GM19099 (cell line): Measurements from ENCODE around the gene PLA2G4D.

Source experiments
- POLR2A ChIP-seq: IDR thresholded peaks from 3 replicates; pipeline ENCODE4 v1.6.1; 2011; ENCODE audit warnings: low read depth; ENCODE audit not compliant: insufficient read length; ENCODE audit errors: extremely low read depth

PLA2G4D gene

DNA sequence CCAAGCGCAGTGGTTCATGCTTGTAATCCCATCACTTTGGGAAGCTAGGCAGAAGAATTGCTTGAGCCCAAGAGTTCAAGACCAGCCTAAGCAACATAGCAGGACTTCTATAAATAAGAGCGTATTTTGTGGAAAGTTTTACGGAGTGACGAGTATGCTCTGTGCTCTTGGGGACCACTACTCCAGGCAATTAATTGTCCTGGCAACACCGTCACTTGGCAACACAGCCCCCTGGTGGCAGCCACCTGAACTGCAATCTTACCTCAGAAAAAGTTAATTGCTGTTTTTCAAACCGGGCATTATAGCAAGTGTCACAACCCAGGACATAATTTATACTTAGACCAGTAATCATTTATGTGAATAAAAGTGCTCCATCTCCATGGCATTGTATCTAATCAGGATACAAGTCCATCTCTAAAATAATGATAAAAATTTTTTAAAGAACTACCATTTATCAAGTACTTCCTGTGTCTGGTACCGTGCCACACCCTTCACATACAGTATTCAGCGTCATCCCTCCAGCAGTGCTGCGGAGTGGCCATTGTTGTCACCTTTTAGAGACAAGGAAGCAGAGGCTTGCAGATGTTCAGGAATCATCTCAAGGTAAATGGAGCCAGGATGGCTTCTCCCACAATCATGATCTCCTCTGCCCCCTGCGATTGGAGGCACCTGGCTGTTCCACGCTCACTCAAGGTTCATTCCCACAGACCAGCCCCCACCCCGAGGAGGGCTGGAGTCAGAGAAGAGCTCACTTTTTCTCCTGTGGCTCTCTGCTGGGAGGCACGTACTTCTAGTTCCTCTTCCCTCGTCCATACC, 34.5 kb downstream of the PLA2G4D start:
- no peak for TF ChIP-seq POLR2A

DNA sequence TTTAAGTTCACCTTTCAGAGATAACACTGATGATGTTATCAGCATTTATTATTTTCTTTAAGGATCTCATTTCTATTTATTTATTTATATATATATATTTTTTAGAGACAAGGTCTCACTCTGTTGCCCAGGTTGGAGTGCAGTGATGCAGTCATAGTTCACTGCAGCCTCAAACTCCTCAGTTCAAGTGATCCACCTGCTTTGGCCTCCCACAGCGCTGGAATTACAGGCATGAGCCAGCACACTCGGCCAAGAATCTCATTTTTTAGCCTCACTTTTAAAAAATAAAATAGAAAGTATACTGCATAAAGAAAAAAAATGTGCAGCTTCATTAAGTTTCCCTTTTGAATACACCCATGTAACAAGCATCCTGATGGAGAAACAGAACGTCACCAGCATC, 35.6 kb downstream of the PLA2G4D start:
- TF ChIP-seq POLR2A, result no peak

DNA sequence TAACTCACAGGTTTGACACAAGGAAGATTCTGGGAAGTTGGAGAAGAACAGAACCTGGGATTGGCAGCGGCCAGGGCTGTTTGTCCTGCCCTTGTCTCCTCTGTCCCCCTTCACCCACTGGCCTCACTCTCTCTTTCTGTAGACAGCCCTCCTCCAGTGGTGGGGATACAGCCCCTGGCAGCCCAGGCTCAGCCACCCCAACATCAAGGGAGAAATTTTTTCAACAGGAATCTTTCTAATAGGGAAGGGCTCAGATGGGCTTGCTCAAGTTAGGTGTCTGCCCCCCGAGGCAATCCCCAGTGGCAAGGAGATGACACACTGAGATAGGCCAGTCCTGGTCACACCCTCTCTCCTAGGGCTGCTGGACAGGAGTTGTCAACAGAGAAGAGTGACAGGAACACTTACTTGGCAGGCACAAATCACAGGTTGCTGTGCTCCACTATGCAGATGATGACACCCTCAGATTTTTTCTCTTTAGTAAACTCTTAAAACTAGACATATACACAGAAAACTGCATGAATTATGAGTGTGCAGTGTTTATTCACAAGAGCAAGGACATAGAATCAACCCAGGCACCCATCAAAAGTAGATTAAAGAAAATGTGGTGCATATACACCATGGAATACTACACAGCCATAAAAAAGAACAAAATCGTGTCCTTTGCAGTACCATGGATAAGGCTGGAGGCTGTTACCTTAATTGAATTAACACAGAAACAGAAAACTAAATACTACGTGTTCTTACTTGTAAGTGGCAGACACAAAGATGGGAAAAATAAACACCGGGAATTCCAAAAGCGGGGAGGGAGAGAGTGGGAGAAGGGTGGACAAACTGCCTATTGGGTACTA, 36.3 kb downstream of the PLA2G4D start:
- TF ChIP-seq POLR2A, result no peak

DNA sequence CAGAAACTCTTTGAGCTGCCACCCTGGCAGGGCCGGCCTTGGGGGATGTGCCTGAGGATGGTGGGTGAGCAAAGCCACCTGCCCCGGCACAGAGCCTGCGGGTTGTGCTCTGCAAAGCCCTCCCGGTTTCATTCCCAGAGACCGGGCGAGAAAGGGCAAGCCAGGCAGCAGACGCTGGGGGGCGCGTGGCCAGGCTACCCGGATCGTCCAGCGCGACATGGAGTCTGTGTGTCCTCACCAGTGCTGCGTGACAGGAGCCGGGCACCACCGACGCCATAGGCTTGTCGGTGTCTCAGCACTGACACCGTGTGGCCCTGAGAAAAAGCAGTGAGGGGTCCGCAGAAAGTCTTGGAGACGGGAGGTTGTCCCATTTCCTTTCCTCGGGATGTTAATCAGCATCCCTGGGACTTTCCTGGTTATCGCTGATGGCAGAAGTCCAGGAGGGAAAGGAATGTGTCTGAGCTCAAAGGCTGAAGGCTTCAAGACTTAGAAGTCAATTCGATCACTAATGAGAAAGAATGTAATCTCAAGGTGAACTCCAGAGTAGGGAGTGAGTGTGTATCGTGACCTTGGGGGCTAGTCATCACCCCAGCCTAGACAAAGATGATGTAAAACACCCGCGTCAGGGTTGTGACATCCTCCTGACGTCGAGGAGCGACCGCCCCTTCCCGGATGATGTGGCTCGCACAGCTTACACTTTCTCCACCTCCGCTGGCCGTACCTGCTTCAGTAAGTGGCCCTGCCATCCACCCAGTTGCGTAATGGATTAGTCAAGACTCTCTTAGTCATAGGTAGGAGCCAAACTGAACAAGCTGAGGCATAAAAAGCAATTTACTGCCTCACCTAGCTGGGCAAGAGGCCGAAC, 37.2 kb downstream of the PLA2G4D start:
- TF ChIP-seq POLR2A, result no peak

DNA sequence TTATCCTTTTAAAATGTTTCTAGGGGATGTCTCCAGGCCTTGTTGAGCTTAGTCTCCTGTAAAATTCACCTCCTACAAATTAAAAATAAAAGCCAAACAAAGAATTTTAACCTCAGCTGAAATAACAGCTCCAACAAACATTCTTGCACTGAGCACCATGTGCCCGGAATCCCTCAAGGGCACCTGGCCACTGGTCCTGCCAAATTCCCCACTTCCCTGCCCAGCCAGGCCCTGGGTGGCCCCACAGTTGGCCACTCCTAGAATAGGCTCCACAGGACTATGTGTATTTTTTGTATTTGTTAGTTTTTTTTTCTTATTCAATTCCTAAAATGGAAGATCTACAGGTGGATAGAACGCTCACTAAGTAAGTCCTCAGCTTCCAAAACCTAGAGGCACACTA, 40.4 kb downstream of the PLA2G4D start:
- TF ChIP-seq POLR2A, result no peak

DNA sequence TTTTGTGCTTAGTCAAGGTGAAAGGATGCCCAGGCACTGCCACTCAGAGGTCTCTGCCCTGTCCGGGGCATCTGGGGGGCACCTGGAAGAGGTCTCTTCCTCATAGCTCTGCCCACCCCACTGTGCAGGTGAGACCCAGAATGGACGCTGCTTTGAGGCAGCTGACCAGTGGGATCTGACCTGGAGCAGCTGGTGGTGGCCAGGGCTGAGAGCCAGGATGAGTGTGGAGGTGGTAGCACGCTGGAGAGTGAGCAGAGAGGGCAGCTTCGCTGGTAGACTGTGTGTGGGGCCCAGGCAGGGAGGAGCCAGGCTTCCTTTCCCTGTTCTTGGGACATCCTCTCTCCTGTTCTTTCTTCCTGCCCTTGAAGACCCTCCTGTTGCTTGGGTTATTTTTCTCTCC, 41.4 kb downstream of the PLA2G4D start:
- TF ChIP-seq POLR2A, result no peak

DNA sequence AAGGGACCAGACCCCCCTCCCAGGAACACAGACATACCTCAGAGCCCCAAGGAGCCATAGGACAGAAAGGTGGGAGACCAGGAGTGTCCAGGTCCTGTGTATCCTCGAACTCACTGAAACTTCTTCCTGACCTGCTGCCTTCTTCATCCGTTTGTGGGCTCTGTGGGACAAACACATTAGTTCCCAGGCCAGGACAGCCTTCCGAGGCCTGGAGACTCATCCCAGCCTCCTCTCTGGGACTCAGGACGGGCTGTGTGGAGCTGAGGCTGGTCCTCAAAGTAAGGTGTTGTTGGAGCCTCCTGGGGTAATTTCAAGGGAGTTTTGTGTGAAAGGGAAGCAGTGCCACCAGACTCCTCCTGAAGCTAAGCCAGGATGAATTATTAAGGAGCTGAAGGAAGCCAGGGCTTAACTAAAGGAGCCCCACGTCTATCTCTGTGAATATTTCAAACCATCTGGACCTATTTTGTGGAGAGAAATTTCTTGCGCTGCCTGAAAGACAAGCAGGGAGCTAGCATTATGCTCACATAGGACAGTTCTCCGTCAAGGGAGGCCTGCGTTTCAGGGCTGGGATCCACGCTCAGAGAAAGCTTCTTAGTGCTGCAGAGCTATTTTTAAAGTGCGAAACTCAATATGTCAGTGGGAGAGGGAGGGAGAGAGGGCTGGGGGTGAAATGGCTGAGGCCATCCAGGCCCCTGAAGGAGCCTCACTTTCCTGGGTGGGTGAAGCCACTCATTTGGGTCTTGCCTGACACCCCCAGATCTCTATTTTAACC, 43.7 kb downstream of the PLA2G4D start:
- no peak for TF ChIP-seq POLR2A

DNA sequence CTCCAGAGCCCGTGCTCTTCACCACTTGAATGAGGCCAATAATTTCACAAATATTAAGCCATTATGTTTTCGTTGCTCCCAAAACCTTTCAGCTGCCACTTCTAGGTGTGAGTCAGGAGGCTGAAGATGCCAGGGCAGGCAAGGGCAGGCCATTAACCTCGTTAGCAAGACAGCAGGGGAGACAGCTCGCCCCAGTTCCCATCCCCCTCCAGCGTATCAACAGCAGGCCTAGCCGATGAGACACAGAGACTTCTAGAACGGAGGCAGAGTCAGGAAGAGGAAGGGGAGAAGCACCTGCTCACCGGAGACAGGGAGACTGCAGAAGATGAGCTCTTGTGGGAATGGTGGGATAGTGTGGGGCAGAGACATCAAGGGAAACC, 45.6 kb downstream of the PLA2G4D start:
- no peak for TF ChIP-seq POLR2A

DNA sequence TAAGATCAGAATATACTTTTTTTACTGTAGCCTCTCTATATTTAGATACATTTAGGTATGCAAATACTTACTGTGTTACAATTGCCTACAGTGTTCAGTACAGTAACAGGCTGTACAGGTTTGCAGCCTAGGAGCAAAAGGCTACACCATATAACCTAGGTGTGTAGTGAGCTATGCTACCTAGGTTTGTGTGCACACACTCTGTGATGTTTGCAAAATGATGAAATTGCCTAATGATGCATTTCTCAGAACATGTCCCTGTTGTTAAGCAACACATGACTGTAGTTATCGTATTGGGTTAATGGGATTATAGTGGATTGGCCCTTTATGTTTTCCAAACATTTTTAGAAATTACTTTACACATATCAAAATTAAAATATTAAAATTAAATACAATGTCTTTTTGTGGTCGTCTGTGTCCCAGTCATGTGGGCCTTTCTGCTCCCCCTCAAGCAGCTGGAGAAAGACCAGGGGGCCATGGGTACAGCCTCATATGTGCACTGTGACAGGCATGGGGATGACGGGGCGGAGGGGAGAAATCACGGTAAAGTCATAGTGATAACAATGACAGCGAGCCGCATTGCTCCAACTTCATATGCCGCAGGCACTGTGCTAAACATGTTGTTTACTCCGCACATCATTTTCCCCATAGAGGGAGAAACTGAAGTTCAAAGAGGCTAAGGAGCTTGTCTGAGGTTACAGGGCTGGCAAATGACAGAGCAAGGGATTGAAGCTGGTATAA, 46.1 kb downstream of the PLA2G4D start:
- no peak for TF ChIP-seq POLR2A

DNA sequence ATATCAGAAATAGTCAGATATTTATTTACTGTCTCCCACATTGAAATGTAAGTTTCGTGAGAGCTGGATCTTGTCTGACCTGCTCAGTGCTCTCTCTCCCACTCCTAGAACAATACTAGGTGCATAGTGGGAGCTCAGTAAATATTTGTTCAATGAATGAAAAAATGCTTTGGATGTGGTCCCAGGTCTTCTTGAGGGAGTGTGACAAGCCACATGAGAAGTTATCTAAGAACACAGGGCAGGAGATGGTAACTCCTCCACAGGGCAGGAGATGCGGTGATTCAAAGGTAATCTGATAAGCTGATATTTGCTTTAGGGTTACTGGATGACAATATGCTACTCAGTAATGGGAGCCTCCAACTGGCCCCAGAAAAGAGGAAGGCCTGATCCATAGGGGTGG, 47.8 kb downstream of the PLA2G4D start:
- TF ChIP-seq POLR2A, result no peak

DNA sequence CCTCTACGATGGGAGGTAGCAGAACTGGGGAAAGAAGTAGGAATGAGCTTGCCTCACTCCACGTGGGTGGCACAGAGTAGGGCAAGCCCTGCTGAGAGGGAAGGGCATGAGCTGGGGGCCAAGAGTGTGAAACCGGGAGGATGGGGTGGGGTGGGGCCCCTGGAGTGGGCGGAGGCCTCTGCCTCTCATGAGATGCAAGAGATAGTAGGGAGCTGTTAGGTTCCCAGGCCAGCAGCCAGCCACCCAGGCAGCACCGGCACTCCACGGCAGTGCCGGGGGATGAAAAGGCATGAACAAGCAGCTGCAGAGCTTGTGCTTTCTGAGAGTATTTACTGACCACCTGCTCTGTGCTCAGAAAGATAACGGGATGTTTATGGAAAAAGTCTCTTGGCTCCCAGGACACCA, 49.1 kb downstream of the PLA2G4D start:
- TF ChIP-seq POLR2A, result no peak

DNA sequence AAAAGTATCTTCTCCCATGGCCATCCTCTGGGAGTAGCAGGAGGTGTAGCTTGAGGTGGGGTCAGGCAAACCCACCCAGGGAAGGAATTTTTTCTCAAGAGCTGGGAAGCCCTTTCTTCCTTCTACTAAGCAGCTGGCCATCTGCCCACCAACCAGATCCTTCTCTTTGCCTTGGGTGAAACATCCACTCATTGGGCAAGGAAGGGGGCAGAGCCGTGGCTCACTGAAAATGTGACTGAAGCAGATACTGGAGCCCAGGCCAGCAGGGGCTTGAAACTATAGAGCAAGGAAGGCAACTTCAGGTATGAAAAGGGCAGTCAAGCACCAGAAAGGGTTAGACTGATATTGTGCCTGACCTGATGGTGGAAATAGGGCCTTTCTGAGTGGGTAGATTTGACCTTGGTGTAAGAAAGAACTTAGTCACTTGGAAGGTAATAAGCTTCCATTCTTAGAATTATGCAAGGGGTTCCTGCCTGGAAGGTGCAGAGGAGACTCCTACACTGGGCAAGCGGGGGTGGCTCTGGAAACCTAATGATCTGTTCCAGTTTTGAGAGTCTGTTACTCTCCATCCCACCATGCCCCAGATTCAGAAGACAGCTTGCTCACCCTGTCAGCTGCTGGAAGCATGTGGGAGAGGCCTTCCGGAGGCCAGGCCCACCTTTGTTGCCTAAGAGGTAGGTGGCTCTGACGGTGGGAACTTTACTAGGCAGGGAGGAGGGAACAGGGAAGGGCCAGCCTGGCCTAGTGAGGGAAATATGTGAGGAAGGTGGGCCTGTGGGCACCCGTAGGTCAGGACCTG, 51.6 kb downstream of the PLA2G4D start:
- no peak for TF ChIP-seq POLR2A

DNA sequence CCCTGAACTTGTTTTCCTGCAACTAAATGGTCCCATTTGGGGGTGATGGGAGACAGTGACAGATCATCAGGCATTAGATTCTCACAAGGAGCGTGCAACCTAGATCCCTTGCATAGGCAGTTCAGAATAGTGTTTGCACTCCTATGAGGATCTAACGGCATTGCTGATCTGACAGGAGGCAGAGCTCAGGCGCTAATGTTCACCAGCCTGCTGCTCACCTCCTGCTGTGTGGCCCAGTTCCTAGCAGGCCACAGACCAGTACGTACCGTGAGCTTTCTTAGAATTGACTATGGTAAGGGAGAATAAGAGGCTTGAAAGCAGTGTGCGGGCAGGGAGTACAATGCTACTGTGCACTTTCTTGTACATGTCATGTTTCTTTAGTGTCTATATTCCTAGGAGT, 56.0 kb downstream of the PLA2G4D start:
- no peak for TF ChIP-seq POLR2A
